ENCODE data around the gene JAM2. TPM values are rescaled to one million over a fixed set of nuclear protein-coding genes. Genes with fewer than 3 reads are reported as not detected.
A peak's percentile ranks its signal among the peaks of the same experiment; 100 is the strongest.

Gene JAM2
- total and polyA plus RNA-seq, 12 donors = 15.3 to 54.4 (median 34.5) TPM

DNA sequence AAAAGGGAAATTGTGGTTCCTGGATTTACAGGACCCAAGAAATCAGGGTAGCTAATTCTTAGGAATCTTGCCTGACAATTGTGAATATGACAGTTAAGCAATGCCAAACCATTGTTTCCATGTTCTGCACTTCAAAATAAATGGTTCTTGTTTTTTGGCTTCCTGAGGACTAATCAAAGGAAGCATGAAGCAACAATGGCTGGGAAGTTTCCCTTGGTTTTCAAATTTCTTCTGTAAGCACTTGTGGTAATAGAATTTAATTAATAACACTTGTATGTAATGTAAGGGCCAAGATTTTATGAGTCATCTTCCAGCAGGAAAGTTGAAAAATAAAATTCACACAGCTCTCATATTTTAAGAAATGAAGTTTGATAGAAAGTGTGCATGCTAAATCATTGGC lies 31.7 kb downstream of the JAM2 start:
- intact Hi-C loops (cut with DNase I) = no loop called here
- Histone ChIP-seq H3K27me3 (no peaks in the 10 kb centered on the region), H3K4me3 (peak overlapping the region in 2 of 10 donors; percentile 3 to 6), H3K36me3 (peaks cover 0 to 9% (median 0%) of the 10 kb centered on the region in 9 donors), H3K9me3 (peaks cover 0 to 4% (median 0%) of the 10 kb centered on the region in 11 donors), H3K27ac (peak overlapping the region; percentile 54 to 87 (median 78)), H3K4me1 (peaks cover 0 to 53% (median 24%) of the 10 kb centered on the region in 9 donors)
- ATAC-seq (peak; percentile 47 to 88 (median 81)), DNase-seq (no peak)
- TF ChIP-seq, protein P1, sequence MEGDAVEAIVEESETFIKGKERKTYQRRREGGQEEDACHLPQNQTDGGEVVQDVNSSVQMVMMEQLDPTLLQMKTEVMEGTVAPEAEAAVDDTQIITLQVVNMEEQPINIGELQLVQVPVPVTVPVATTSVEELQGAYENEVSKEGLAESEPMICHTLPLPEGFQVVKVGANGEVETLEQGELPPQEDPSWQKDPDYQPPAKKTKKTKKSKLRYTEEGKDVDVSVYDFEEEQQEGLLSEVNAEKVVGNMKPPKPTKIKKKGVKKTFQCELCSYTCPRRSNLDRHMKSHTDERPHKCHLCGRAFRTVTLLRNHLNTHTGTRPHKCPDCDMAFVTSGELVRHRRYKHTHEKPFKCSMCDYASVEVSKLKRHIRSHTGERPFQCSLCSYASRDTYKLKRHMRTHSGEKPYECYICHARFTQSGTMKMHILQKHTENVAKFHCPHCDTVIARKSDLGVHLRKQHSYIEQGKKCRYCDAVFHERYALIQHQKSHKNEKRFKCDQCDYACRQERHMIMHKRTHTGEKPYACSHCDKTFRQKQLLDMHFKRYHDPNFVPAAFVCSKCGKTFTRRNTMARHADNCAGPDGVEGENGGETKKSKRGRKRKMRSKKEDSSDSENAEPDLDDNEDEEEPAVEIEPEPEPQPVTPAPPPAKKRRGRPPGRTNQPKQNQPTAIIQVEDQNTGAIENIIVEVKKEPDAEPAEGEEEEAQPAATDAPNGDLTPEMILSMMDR (IDR thresholded peaks at IDR 0.05) = no peak

DNA sequence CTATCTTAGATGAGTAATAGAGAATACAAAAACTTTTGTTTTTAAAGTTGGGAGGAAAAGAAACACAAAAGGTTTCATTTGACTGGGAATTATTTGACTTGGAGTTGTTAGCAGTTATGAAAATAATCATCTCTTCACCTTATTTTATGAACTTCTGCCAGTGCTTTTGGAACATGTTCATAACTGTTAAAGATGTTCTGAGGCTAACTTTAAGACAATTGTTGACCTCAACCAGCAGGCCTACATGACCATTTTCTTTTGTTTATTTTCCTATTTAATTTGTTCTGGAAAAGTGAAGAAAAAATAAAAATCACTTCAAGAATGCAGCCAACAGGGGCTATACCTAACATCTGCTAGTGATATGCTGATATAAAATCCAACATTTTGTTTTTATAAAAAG lies 37.4 kb downstream of the JAM2 start:
- peaks cover 0 to 17% (median 0%) of the 10 kb centered on the region in 9 donors for H3K36me3 ChIP-seq
- H3K4me1 ChIP-seq = peaks cover 0 to 48% (median 9%) of the 10 kb centered on the region in 9 donors
- no peak for ATAC-seq
- H3K9me3 ChIP-seq = peaks cover 0 to 4% (median 0%) of the 10 kb centered on the region in 11 donors
- intact Hi-C loops (cut with DNase I) = loop anchor here in 1 of 10 donors (5.0 kb wide), 1 partner anchor 39 kb away; the partner anchor contains the start of gene JAM2
- no peaks in the 10 kb centered on the region for H3K27me3 ChIP-seq
- peak overlapping the region in 4 of 10 donors; percentile 13 to 74 (median 50) for H3K27ac ChIP-seq
- no peak for DNase-seq
- no peak overlapping the region for H3K4me3 ChIP-seq
- TF ChIP-seq, protein P1 (IDR thresholded peaks at IDR 0.05) = no peak

DNA sequence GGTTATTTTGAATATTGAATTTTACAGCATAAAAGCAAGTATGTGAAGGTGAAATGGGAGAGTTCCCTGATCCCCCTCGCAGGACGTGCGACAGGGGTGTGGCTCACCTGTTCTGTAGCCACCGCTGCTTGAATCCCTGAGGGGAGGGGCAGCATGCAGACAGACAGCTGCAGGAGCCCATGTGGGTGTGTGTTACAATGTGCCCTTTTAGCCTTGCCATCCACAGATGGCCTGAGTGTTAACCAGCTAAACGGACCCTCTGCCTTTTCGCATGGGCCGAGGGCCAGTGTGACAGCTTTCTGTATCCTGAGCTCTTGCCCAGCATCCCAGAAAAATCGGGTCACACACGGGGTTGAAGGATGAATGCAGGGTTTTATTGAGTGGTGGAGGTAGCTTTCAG lies 43.3 kb downstream of the JAM2 start:
- 69 to 71% methylated on average over 9 of the region's 9 CpGs for WGBS, 2 donors
- H3K36me3 ChIP-seq = peaks cover 0 to 32% (median 0%) of the 10 kb centered on the region in 9 donors
- no peak for DNase-seq
- no peak for ATAC-seq
- peaks cover 0 to 39% (median 9%) of the 10 kb centered on the region in 9 donors for H3K4me1 ChIP-seq
- H3K27me3 ChIP-seq = no peaks in the 10 kb centered on the region
- intact Hi-C loops (cut with DNase I) = no loop called here
- TF ChIP-seq, protein P1 (IDR thresholded peaks at IDR 0.05) = no peak
- no peak overlapping the region for H3K4me3 ChIP-seq
- no peak overlapping the region for H3K27ac ChIP-seq
- no peaks in the 10 kb centered on the region for H3K9me3 ChIP-seq

DNA sequence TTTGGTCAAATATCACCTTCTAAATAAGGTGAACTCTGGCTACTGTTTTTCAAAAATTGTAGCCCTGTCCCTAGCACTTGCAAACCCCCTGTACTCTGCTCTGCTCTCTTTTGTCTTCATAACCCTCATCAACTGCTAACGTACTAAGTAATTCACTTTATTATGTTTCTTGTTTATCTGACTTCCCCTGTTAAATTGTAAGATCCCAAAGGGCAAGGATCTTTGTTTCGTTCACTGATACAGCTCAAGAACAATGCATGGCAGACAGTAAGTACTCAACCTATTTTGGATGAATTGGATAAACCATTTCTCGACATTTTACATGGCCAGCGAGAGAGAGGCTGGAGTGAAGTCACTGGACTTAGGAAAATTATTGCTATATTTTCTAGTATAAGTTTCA lies 48.7 kb downstream of the JAM2 start:
- Histone ChIP-seq H3K36me3 (peaks cover 0 to 54% (median 3%) of the 10 kb centered on the region in 9 donors), H3K27me3 (no peaks in the 10 kb centered on the region), H3K4me1 (peaks cover 0 to 71% (median 19%) of the 10 kb centered on the region in 9 donors), H3K9me3 (no peaks in the 10 kb centered on the region), H3K27ac (peak overlapping the region in 9 of 10 donors; percentile 36 to 79 (median 63)), H3K4me3 (no peak overlapping the region)
- 70% methylated on average over 4 of the region's 4 CpGs for WGBS, 2 donors
- TF ChIP-seq, protein P1 (IDR thresholded peaks at IDR 0.05) = no peak
- ATAC-seq (peak in 7 of 8 donors; percentile 30 to 65 (median 40)), DNase-seq (no peak)
- intact Hi-C loops (cut with DNase I) = loop anchor here in 1 of 10 donors (5.0 kb wide), 1 partner anchor 45 kb away; no protein-coding TSS in a partner anchor
